GM23338 (cell line): Measurements from ENCODE around the gene PINK1. TPM values are rescaled to one million over a fixed set of nuclear protein-coding genes. Genes with fewer than 3 reads are reported as not detected.
A peak's percentile ranks its signal among the peaks of the same experiment; 100 is the strongest.

Experiments used
- ATAC-seq: fragments of 200-7000 bp; cut with Tn5 transposase; 3 replicates; pipeline ENCODE4 v1.9.1; 2020
- DNase-seq: peaks from one replicate; pipeline ENCODE4 v3.0.0-alpha.2; 2015; ENCODE audit warnings: low spot score
- H2AFZ ChIP-seq: fragments of 200-600 bp; sonication (generic); 2 replicates; pipeline ENCODE4 v1.8.0; 2016; ENCODE audit warnings: antibody characterized with exemption, mild to moderate bottlenecking, moderate library complexity
- H3F3A ChIP-seq: fragments of 200-600 bp; sonication (generic); replicated peaks from 2 replicates; pipeline ENCODE4 v1.8.0; 2017; ENCODE audit warnings: antibody characterized with exemption, mixed run types, low read depth
- H3K27ac ChIP-seq: fragments of 200-600 bp; sonication (generic); 2 replicates; pipeline ENCODE4 v1.6.1; 2016; ENCODE audit warnings: low read depth
- H3K27me3 ChIP-seq: fragments of 200-600 bp; sonication (generic); 2 replicates; pipeline ENCODE4 v1.8.0; 2016; ENCODE audit warnings: mild to moderate bottlenecking, mixed run types, moderate library complexity; ENCODE audit not compliant: insufficient read depth
- H3K36me3 ChIP-seq: fragments of 200-600 bp; sonication (generic); 2 replicates; pipeline ENCODE4 v1.8.0; 2016; ENCODE audit warnings: mild to moderate bottlenecking; ENCODE audit not compliant: insufficient read depth
- H3K4me1 ChIP-seq: fragments of 200-600 bp; sonication (generic); 2 replicates; pipeline ENCODE4 v1.8.0; 2016; ENCODE audit warnings: mild to moderate bottlenecking, moderate library complexity; ENCODE audit not compliant: insufficient read depth
- H3K4me2 ChIP-seq: fragments of 200-600 bp; sonication (generic); 2 replicates; pipeline ENCODE4 v1.7.1; 2017; ENCODE audit warnings: mixed run types
- H3K4me3 ChIP-seq: fragments of 200-600 bp; sonication (generic); 2 replicates; pipeline ENCODE4 v1.6.1; 2016; ENCODE audit warnings: mixed run types
- H3K79me2 ChIP-seq: fragments of 200-600 bp; sonication (generic); replicated peaks from 2 replicates; pipeline ENCODE4 v1.8.0; 2017; ENCODE audit warnings: mild to moderate bottlenecking; ENCODE audit not compliant: insufficient read depth
- H3K9me2 ChIP-seq: fragments of 200-600 bp; sonication (generic); 2 replicates; pipeline ENCODE4 v1.8.0; 2017; ENCODE audit not compliant: insufficient read depth
- H4K20me1 ChIP-seq: fragments of 200-600 bp; sonication (generic); replicated peaks from 2 replicates; pipeline ENCODE4 v1.8.0; 2017; ENCODE audit warnings: mild to moderate bottlenecking; ENCODE audit not compliant: insufficient read depth
- H3K27ac Mint-ChIP-seq: 2 replicates; pipeline ENCODE4 v1.8.0; 2020; ENCODE audit warnings: inconsistent platforms, mild to moderate bottlenecking, moderate library complexity, mixed read lengths
- H3K27me3 Mint-ChIP-seq: 3 replicates; pipeline ENCODE4 v1.8.0; 2022; ENCODE audit warnings: low read depth, mild to moderate bottlenecking, moderate library complexity, mixed read lengths, inconsistent platforms; ENCODE audit not compliant: insufficient read depth, poor library complexity
- H3K36me3 Mint-ChIP-seq: 3 replicates; pipeline ENCODE4 v1.8.0; 2021; ENCODE audit warnings: low read depth, mild to moderate bottlenecking, inconsistent platforms, moderate library complexity, mixed read lengths
- H3K4me1 Mint-ChIP-seq: 3 replicates; pipeline ENCODE4 v1.8.0; 2020; ENCODE audit warnings: mild to moderate bottlenecking, inconsistent platforms, mixed read lengths
- H3K4me3 Mint-ChIP-seq: 3 replicates; pipeline ENCODE4 v1.8.0; 2021; ENCODE audit warnings: moderate library complexity, mild to moderate bottlenecking, inconsistent platforms, mixed read lengths
- H3K9me3 Mint-ChIP-seq: 3 replicates; pipeline ENCODE4 v1.8.0; 2020; ENCODE audit warnings: moderate library complexity, mild to moderate bottlenecking, inconsistent platforms, mixed read lengths
- CREB1 ChIP-seq: fragments of 250-450 bp; sonication (Bioruptor Pico); IDR thresholded peaks from 2 replicates; pipeline ENCODE4 v1.5.0; 2020; ENCODE audit warnings: low read depth, mild to moderate bottlenecking, moderate library complexity
- EZH2 ChIP-seq: fragments of 200-600 bp; sonication (generic); IDR thresholded peaks from one replicate; pipeline ENCODE4 v1.8.0; 2017; ENCODE audit warnings: antibody characterized with exemption, mild to moderate bottlenecking, low read depth; ENCODE audit not compliant: unreplicated experiment
- JUNB ChIP-seq: IDR thresholded peaks from one replicate; pipeline ENCODE4 v1.6.1; 2016; ENCODE audit warnings: antibody characterized with exemption; ENCODE audit not compliant: unreplicated experiment
- POLR2AphosphoS5 ChIP-seq: IDR thresholded peaks from 2 replicates; pipeline ENCODE4 v1.6.1; 2016; ENCODE audit warnings: antibody characterized with exemption, low read depth
- REST ChIP-seq: IDR thresholded peaks from one replicate; pipeline ENCODE4 v1.6.1; 2018; ENCODE audit warnings: antibody characterized with exemption; ENCODE audit not compliant: unreplicated experiment
- STAT1 ChIP-seq: IDR thresholded peaks from one replicate; pipeline ENCODE4 v1.6.1; 2016; ENCODE audit warnings: antibody characterized with exemption; ENCODE audit not compliant: unreplicated experiment
- ZNF114 ChIP-seq: fragments of 250-450 bp; sonication (Bioruptor Pico); IDR thresholded peaks from 2 replicates; pipeline ENCODE4 v1.5.0; 2020; ENCODE audit warnings: mild to moderate bottlenecking, moderate library complexity
- ZNF331 ChIP-seq: fragments of 250-450 bp; sonication (Bioruptor Pico); IDR thresholded peaks from 2 replicates; pipeline ENCODE4 v1.5.0; 2020; ENCODE audit warnings: low read depth, mild to moderate bottlenecking, moderate library complexity
- polyA plus RNA-seq: library from polyadenylated mRNA; unstranded; fragments of >200 nt; fragmentation: Nextera tagmentation; extraction: Ambion mirVana; gene quantifications from 2 replicates; pipeline ENCODE4 v1.2.1, GENCODE V29; 2016
- total RNA-seq: library from RNA; depleted of rRNA; stranded (reverse); fragments of >200 nt; shearing (Covaris generic); gene quantifications from 2 replicates; pipeline ENCODE4 v1.2.3, GENCODE V29; 2014
- TF ChIP-seq, protein P1 (sequence below), 2 experiments: fragments of 200-600 bp in 1 of 2; sonication (generic) in 1 of 2; conservative IDR thresholded peaks; 2 replicates each; pipeline versions ENCODE4 v1.5.1 to v1.6.1; 2016 to 2017; ENCODE audit warnings: antibody characterized with exemption in 2 of 2, low read depth in 2 of 2, mild to moderate bottlenecking in 2 of 2, moderate library complexity in 1 of 2
- TF ChIP-seq, protein P2 (sequence below): IDR thresholded peaks from 2 replicates; pipeline ENCODE4 v1.6.1; 2016; ENCODE audit warnings: antibody characterized with exemption

PINK1 gene
- total and polyA plus RNA-seq, 2 experiments from 2014 or later: 20.8 to 42.7 TPM

DNA sequence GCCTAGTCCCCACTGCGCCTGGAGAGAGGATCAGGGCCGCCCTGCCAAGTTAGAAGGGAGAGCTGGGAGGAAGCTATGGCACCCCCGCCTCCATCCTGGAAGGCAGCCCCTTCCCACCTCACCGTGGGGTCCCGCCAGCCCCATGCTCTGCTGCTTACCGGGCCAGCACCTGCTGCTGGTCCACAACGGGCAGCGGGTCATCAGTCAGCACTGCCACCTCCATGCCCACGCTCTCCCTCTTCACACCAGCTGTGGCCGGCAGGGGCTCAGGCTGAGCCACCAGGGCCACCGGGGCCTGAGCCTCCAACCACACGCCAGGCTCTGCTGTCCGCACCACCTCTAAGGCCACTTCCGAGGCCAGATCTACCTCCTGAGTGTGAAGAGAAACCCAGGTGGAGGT lies 51.4 kb downstream of the PINK1 start (continued):
- no peak for TF ChIP-seq REST
- TF ChIP-seq, protein P1, sequence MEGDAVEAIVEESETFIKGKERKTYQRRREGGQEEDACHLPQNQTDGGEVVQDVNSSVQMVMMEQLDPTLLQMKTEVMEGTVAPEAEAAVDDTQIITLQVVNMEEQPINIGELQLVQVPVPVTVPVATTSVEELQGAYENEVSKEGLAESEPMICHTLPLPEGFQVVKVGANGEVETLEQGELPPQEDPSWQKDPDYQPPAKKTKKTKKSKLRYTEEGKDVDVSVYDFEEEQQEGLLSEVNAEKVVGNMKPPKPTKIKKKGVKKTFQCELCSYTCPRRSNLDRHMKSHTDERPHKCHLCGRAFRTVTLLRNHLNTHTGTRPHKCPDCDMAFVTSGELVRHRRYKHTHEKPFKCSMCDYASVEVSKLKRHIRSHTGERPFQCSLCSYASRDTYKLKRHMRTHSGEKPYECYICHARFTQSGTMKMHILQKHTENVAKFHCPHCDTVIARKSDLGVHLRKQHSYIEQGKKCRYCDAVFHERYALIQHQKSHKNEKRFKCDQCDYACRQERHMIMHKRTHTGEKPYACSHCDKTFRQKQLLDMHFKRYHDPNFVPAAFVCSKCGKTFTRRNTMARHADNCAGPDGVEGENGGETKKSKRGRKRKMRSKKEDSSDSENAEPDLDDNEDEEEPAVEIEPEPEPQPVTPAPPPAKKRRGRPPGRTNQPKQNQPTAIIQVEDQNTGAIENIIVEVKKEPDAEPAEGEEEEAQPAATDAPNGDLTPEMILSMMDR (conservative IDR thresholded peaks at IDR 0.05; ENCODE audit: low read depth in 2 of 2): no peak
- TF ChIP-seq EZH2: no peak
- no peak for TF ChIP-seq ZNF331 (CRISPR knock-in tag)
- TF ChIP-seq, protein P2, sequence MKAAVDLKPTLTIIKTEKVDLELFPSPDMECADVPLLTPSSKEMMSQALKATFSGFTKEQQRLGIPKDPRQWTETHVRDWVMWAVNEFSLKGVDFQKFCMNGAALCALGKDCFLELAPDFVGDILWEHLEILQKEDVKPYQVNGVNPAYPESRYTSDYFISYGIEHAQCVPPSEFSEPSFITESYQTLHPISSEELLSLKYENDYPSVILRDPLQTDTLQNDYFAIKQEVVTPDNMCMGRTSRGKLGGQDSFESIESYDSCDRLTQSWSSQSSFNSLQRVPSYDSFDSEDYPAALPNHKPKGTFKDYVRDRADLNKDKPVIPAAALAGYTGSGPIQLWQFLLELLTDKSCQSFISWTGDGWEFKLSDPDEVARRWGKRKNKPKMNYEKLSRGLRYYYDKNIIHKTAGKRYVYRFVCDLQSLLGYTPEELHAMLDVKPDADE: no peak
- TF ChIP-seq CREB1: no peak

DNA sequence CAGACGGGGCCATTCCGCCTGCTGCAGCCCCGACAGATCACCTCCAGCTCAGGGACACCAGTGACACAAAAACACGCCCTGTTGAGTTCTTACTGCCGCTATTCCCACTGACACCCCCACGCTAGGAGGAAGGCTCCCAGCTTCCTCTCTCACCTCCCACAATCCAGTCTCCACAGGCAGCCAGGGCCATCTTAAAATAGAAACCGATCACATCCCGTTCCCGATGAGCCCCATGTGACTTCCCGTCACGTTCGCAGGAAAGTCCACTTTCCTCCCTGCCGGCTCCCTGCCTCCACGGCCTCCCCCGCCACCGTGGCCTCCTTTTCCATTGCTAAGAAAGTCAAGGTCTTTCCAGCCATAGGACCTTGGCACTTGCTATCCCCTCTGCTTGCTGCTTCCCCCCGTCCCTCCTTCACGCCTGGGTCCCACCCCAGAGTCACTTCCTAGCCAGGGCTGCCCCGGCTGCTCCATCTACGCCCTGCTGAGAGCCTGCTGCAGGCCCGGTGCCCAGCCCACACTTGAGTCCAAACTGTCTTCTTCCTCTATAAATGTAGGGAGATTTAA lies 51.9 kb downstream of the PINK1 start:
- Histone ChIP-seq H3K27ac (no peak overlapping the region), H3K4me3 (no peak overlapping the region), H3K9me2 (no peaks in the 10 kb centered on the region), H4K20me1 (no peaks in the 10 kb centered on the region), H3K27me3 (no peaks in the 10 kb centered on the region), H3K36me3 (no peaks in the 10 kb centered on the region), H3F3A (no peaks in the 10 kb centered on the region), H3K4me1 (no peaks in the 10 kb centered on the region), H2AFZ (no peak overlapping the region), H3K4me2 (no peak overlapping the region), H3K79me2 (no peaks in the 10 kb centered on the region)
- H3K4me3 Mint-ChIP-seq: no peak overlapping the region
- H3K27me3 Mint-ChIP-seq: peaks cover 6% of the 10 kb centered on the region
- peak overlapping the region; percentile 68; the same call in 1 of the 2 replicates for H3K27ac Mint-ChIP-seq
- ATAC-seq (no peak), DNase-seq (no peak)
- peaks cover 17% of the 10 kb centered on the region for H3K36me3 Mint-ChIP-seq
- H3K4me1 Mint-ChIP-seq: peaks cover 4% of the 10 kb centered on the region; the same call in 2 of the 3 replicates
- peaks cover 2% of the 10 kb centered on the region; the same call in 1 of the 3 replicates for H3K9me3 Mint-ChIP-seq
- no peak for TF ChIP-seq CREB1
- no peak for TF ChIP-seq JUNB
- TF ChIP-seq ZNF114 (CRISPR knock-in tag): no peak
- TF ChIP-seq STAT1: no peak
- TF ChIP-seq, protein P1 (conservative IDR thresholded peaks at IDR 0.05; ENCODE audit: low read depth in 2 of 2): no peak
- TF ChIP-seq EZH2: no peak
- no peak for TF ChIP-seq POLR2AphosphoS5
- TF ChIP-seq, protein P2: no peak
